Mammary epithelial cell (primary cell): ENCODE results near the gene DDX3Y.

Source experiments
- CTCF ChIP-seq, 2 donors: IDR thresholded peaks in 1 of 2; conservative IDR thresholded peaks in 1 of 2; 2 replicates each; pipeline ENCODE4 v1.5.1; 2011 to 2012; ENCODE audit warnings: inconsistent platforms in 2 of 2, low read length in 2 of 2, mild to moderate bottlenecking in 2 of 2, control low read depth in 1 of 2, low read depth in 1 of 2; ENCODE audit not compliant: insufficient read depth in 1 of 2; ENCODE audit errors: extremely low read depth in 1 of 2
- EZH2 ChIP-seq: IDR thresholded peaks from 2 replicates; pipeline ENCODE4 v1.6.1; 2012; ENCODE audit warnings: low read length, inconsistent platforms, borderline replicate concordance

DNA sequence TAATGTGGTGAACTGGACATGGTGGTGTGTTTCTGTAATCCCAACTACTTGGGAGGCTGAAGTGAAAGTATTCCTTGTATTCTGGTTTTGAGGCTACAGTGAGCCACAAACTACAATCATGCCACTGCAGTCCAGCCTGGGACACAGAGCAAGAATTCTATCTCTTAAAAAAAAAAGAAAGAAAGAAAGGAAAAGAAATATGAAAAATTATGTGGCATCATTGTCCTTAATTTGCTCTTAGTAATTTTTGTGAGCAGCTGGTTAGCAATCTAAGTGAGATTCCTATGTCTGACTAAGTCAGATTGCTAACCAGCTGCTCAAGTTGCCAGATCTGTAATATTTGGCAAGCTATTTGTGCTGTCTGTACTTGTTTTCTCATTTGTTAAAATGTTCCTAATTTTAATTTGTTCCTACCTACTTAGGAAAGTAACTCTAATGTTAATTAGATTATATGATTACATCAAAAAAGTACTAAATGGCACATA lies 48.8 kb upstream of the DDX3Y start:
- TF ChIP-seq EZH2 (no peak), CTCF (conservative IDR thresholded peaks at IDR 0.05 in 1 of 2, IDR thresholded peaks at IDR 0.05 in 1 of 2; ENCODE audit: extremely low read depth in 1 of 2, insufficient read depth in 1 of 2, low read depth in 1 of 2, low read length in 2 of 2) (no peak)
